HUES6 (cell line): ENCODE data around the gene RPLP2.

Experiments
- H3K27ac ChIP-seq: 2 replicates; pipeline ENCODE4 v1.7.0; 2013; ENCODE audit warnings: low read depth, mild to moderate bottlenecking, low read length, inconsistent platforms
- H3K27me3 ChIP-seq: 2 replicates; pipeline ENCODE4 v1.6.1; 2013; ENCODE audit warnings: low read length; ENCODE audit not compliant: control insufficient read depth, insufficient read depth
- H3K36me3 ChIP-seq: 2 replicates; pipeline ENCODE4 v1.6.1; 2013; ENCODE audit warnings: low read length; ENCODE audit not compliant: control insufficient read depth, insufficient read depth
- H3K4me1 ChIP-seq: 2 replicates; pipeline ENCODE4 v1.6.1; 2013; ENCODE audit warnings: low read length; ENCODE audit not compliant: control insufficient read depth, insufficient read depth
- H3K4me3 ChIP-seq: 2 replicates; pipeline ENCODE4 v1.5.1; 2013; ENCODE audit warnings: low read depth, low read length
- H3K9ac ChIP-seq: one replicate; pipeline ENCODE4 v1.6.1; 2013; ENCODE audit warnings: mild to moderate bottlenecking, low read length
- H3K9me3 ChIP-seq: 2 replicates; pipeline ENCODE4 v1.6.1; 2013; ENCODE audit warnings: low read depth, low read length; ENCODE audit not compliant: control insufficient read depth, insufficient read depth

The RPLP2 gene

GRCh38 chr11:821512-822371, 12.0 kb downstream of the RPLP2 start:
- no peaks in the 10 kb centered on the region for H3K9me3 ChIP-seq
- H3K36me3 ChIP-seq = peaks cover 16% of the 10 kb centered on the region; the same call in 1 of the 2 replicates
- no peak overlapping the region for H3K27ac ChIP-seq
- H3K4me1 ChIP-seq = peaks cover 10% of the 10 kb centered on the region
- H3K27me3 ChIP-seq = peaks cover 17% of the 10 kb centered on the region; the same call in 1 of the 2 replicates
- no peak overlapping the region for H3K9ac ChIP-seq
- no peak overlapping the region for H3K4me3 ChIP-seq

- H3K9me3 ChIP-seq = no peaks in the 10 kb centered on the region
- peaks cover 19% of the 10 kb centered on the region for H3K4me1 ChIP-seq
- no peak overlapping the region for H3K27ac ChIP-seq
These were observed 13.9 kb downstream of the RPLP2 start for GRCh38 chr11:823441-824291.

GRCh38 chr11:824292-824880, 14.6 kb downstream of the RPLP2 start:
- Histone ChIP-seq H3K27me3 (peaks cover 43% of the 10 kb centered on the region), H3K9me3 (no peaks in the 10 kb centered on the region), H3K9ac (no peak overlapping the region), H3K4me3 (peak overlapping the region; percentile 14; the same call in 1 of the 2 replicates), H3K36me3 (peaks cover 16% of the 10 kb centered on the region; the same call in 1 of the 2 replicates), H3K4me1 (peaks cover 21% of the 10 kb centered on the region), H3K27ac (no peak overlapping the region)

More at GRCh38 chr11:823441-824291, 13.9 kb downstream of the RPLP2 start:
- Histone ChIP-seq H3K9ac (no peak overlapping the region), H3K27me3 (peaks cover 36% of the 10 kb centered on the region), H3K4me3 (no peak overlapping the region; the same call in 1 of the 2 replicates), H3K36me3 (peaks cover 16% of the 10 kb centered on the region; the same call in 1 of the 2 replicates)

GRCh38 chr11:824942-825341, 15.2 kb downstream of the RPLP2 start:
- Histone ChIP-seq H3K4me3 (no peak overlapping the region), H3K27ac (no peak overlapping the region), H3K9me3 (no peaks in the 10 kb centered on the region), H3K36me3 (peaks cover 16% of the 10 kb centered on the region; the same call in 1 of the 2 replicates), H3K27me3 (peaks cover 49% of the 10 kb centered on the region), H3K4me1 (peaks cover 26% of the 10 kb centered on the region), H3K9ac (no peak overlapping the region)

- no peak overlapping the region for H3K9ac ChIP-seq
- H3K27me3 ChIP-seq = peaks cover 55% of the 10 kb centered on the region
- peaks cover 16% of the 10 kb centered on the region; the same call in 1 of the 2 replicates for H3K36me3 ChIP-seq
- no peak overlapping the region for H3K27ac ChIP-seq
- no peaks in the 10 kb centered on the region for H3K9me3 ChIP-seq
- peaks cover 30% of the 10 kb centered on the region for H3K4me1 ChIP-seq
- H3K4me3 ChIP-seq = no peak overlapping the region
These were observed 15.8 kb downstream of the RPLP2 start for GRCh38 chr11:825366-826226.

- Histone ChIP-seq H3K36me3 (peaks cover 16% of the 10 kb centered on the region; the same call in 1 of the 2 replicates), H3K27me3 (peaks cover 61% of the 10 kb centered on the region), H3K9me3 (no peaks in the 10 kb centered on the region), H3K4me1 (peaks cover 35% of the 10 kb centered on the region), H3K27ac (no peak overlapping the region), H3K9ac (no peak overlapping the region), H3K4me3 (peak overlapping the region; percentile 51; the same call in 1 of the 2 replicates)
These were observed 16.5 kb downstream of the RPLP2 start for GRCh38 chr11:826227-826621.

GRCh38 chr11:826836-827145, 17.0 kb downstream of the RPLP2 start:
- H3K9ac ChIP-seq = no peak overlapping the region
- peak overlapping the region; percentile 51 for H3K4me3 ChIP-seq
- peaks cover 41% of the 10 kb centered on the region for H3K4me1 ChIP-seq
- peaks cover 67% of the 10 kb centered on the region for H3K27me3 ChIP-seq
- peaks cover 15% of the 10 kb centered on the region; the same call in 1 of the 2 replicates for H3K36me3 ChIP-seq
- H3K27ac ChIP-seq = no peak overlapping the region
- no peaks in the 10 kb centered on the region for H3K9me3 ChIP-seq

GRCh38 chr11:827146-827896, 17.6 kb downstream of the RPLP2 start:
- Histone ChIP-seq H3K9me3 (no peaks in the 10 kb centered on the region), H3K36me3 (peaks cover 10% of the 10 kb centered on the region; the same call in 1 of the 2 replicates), H3K27me3 (peaks cover 72% of the 10 kb centered on the region), H3K4me1 (peaks cover 46% of the 10 kb centered on the region), H3K27ac (no peak overlapping the region), H3K9ac (peak overlapping the region; percentile 4), H3K4me3 (peak overlapping the region; percentile 51)

- peaks cover 75% of the 10 kb centered on the region for H3K27me3 ChIP-seq
- peak within 1 kb of the TSS; percentile 62 for H3K4me3 ChIP-seq
- H3K4me1 ChIP-seq = peaks cover 49% of the 10 kb centered on the region
- peaks cover 8% of the 10 kb centered on the region; the same call in 1 of the 2 replicates for H3K36me3 ChIP-seq
- peak within 1 kb of the TSS; percentile 4 for H3K9ac ChIP-seq
- H3K27ac ChIP-seq = no peak within 1 kb of the TSS
- H3K9me3 ChIP-seq = no peaks in the 10 kb centered on the region
These were observed 18.1 kb downstream of the RPLP2 start, which contains the start of gene CRACR2B for GRCh38 chr11:827897-828192. Gene CRACR2B (plus strand): TSS chr11:827919. CDS start chr11:828608, 689 bp downstream.
